SU-DHL-6 (cell line): ENCODE measurements around the gene SMKR1.
"Not testable (repeated sequence)": the region's sequence is repeated elsewhere in the genome, so short reads cannot be mapped to it uniquely, and the experiment has no call there.

Source experiments
- H2AFZ ChIP-seq: fragments of 200-600 bp; sonication (generic); 2 replicates; pipeline ENCODE4 v1.6.1; 2014; ENCODE audit warnings: low read depth, mild to moderate bottlenecking, moderate library complexity, mixed read lengths, antibody characterized with exemption, low read length; ENCODE audit not compliant: severe bottlenecking
- H3F3A ChIP-seq: fragments of 200-600 bp; shearing (Covaris generic); 2 replicates; pipeline ENCODE4 v1.6.0; 2016; ENCODE audit warnings: antibody characterized with exemption, mild to moderate bottlenecking; ENCODE audit not compliant: insufficient read depth
- H3K27ac ChIP-seq: fragments of 200-600 bp; sonication (generic); 2 replicates; pipeline ENCODE4 v1.5.1; 2016; ENCODE audit warnings: low read depth, mild to moderate bottlenecking, low read length, moderate library complexity, mixed read lengths
- H3K27me3 ChIP-seq: fragments of 200-600 bp; sonication (generic), shearing (Covaris generic); 2 replicates; pipeline ENCODE4 v1.6.0; 2014; ENCODE audit warnings: mild to moderate bottlenecking, low read length
- H3K36me3 ChIP-seq: fragments of 200-600 bp; sonication (generic); 2 replicates; pipeline ENCODE4 v1.6.1; 2014; ENCODE audit warnings: mild to moderate bottlenecking, low read length, mixed read lengths
- H3K4me2 ChIP-seq: fragments of 300-600, 200-600 bp; shearing (Covaris generic), sonication (generic); 2 replicates; pipeline ENCODE4 v1.6.0; 2014; ENCODE audit warnings: low read length, low read depth, mild to moderate bottlenecking; ENCODE audit not compliant: poor library complexity, severe bottlenecking
- H3K4me3 ChIP-seq: fragments of 200-600 bp; sonication (generic); 2 replicates; pipeline ENCODE4 v1.5.1; 2014; ENCODE audit warnings: antibody characterized with exemption, low read length, mild to moderate bottlenecking, mixed read lengths; ENCODE audit not compliant: insufficient read depth, poor library complexity, severe bottlenecking
- H3K79me2 ChIP-seq: fragments of 200-600 bp; sonication (generic); 2 replicates; pipeline ENCODE4 v1.6.1; 2014; ENCODE audit warnings: mild to moderate bottlenecking, low read length, moderate library complexity; ENCODE audit not compliant: insufficient read depth
- H3K9ac ChIP-seq: fragments of 200-600 bp; sonication (generic); 2 replicates; pipeline ENCODE4 v1.7.0; 2014; ENCODE audit warnings: mild to moderate bottlenecking, low read length
- H3K9me2 ChIP-seq: fragments of 200-600 bp; sonication (generic); replicated peaks from 2 replicates; pipeline ENCODE4 v1.6.1; 2014; ENCODE audit warnings: low read length; ENCODE audit not compliant: insufficient read depth
- H3K9me3 ChIP-seq: fragments of 200-600 bp; sonication (generic); 2 replicates; pipeline ENCODE4 v1.6.1; 2014; ENCODE audit warnings: low read length, mixed read lengths; ENCODE audit not compliant: insufficient read depth
- H4K20me1 ChIP-seq: fragments of 200-600 bp; sonication (generic); 2 replicates; pipeline ENCODE4 v1.6.1; 2014; ENCODE audit warnings: low read depth, mild to moderate bottlenecking, antibody characterized with exemption, low read length, moderate library complexity, mixed read lengths
- CTCF ChIP-seq: fragments of 200-600 bp; sonication (generic); IDR thresholded peaks from one replicate; pipeline ENCODE4 v1.5.1; 2017; ENCODE audit warnings: antibody characterized with exemption, mild to moderate bottlenecking, low read length, moderate library complexity; ENCODE audit not compliant: insufficient read depth, poor library complexity, severe bottlenecking
- EZH2phosphoT487 ChIP-seq: fragments of 200-600 bp; sonication (generic), shearing (Covaris generic); conservative IDR thresholded peaks from 2 replicates; pipeline ENCODE4 v1.6.1; 2018; ENCODE audit warnings: mild to moderate bottlenecking, antibody characterized with exemption, low read length, moderate library complexity, mixed read lengths

The SMKR1 gene

GRCh38 chr7:129469930-129470329, 32.4 kb upstream of the SMKR1 start:
- H3K27ac ChIP-seq = no peak overlapping the region
- H4K20me1 ChIP-seq = no peaks in the 10 kb centered on the region
- no peak overlapping the region for H3K9ac ChIP-seq
- no peak for TF ChIP-seq EZH2phosphoT487
- TF ChIP-seq CTCF = no peak
- H3F3A ChIP-seq = no peaks in the 10 kb centered on the region
- no peak overlapping the region for H2AFZ ChIP-seq
- no peak overlapping the region for H3K4me2 ChIP-seq
- no peaks in the 10 kb centered on the region for H3K79me2 ChIP-seq
- H3K9me2 ChIP-seq = no peaks in the 10 kb centered on the region
- no peak overlapping the region for H3K4me3 ChIP-seq
- H3K27me3 ChIP-seq = no peaks in the 10 kb centered on the region
- no peaks in the 10 kb centered on the region for H3K9me3 ChIP-seq
- H3K36me3 ChIP-seq = no peaks in the 10 kb centered on the region

GRCh38 chr7:129470411-129470810, 31.9 kb upstream of the SMKR1 start:
- Histone ChIP-seq H3K79me2 (no peaks in the 10 kb centered on the region), H4K20me1 (no peaks in the 10 kb centered on the region), H3K27me3 (no peaks in the 10 kb centered on the region), H3K4me2 (no peak overlapping the region), H2AFZ (no peak overlapping the region), H3K9me3 (no peaks in the 10 kb centered on the region), H3K36me3 (no peaks in the 10 kb centered on the region), H3K9me2 (no peaks in the 10 kb centered on the region), H3K9ac (no peak overlapping the region), H3F3A (no peaks in the 10 kb centered on the region), H3K27ac (no peak overlapping the region), H3K4me3 (no peak overlapping the region)
- no peak for TF ChIP-seq EZH2phosphoT487

GRCh38 chr7:129471402-129471827, 30.9 kb upstream of the SMKR1 start:
- H3K79me2 ChIP-seq = no peaks in the 10 kb centered on the region
- no peaks in the 10 kb centered on the region for H4K20me1 ChIP-seq
- H3K4me3 ChIP-seq = no peak overlapping the region
- no peak for TF ChIP-seq CTCF
- no peak for TF ChIP-seq EZH2phosphoT487
- H3K9ac ChIP-seq = no peak overlapping the region
- no peak overlapping the region for H2AFZ ChIP-seq
- H3F3A ChIP-seq = no peaks in the 10 kb centered on the region
- no peaks in the 10 kb centered on the region for H3K9me3 ChIP-seq
- H3K4me2 ChIP-seq = no peak overlapping the region
- H3K36me3 ChIP-seq = no peaks in the 10 kb centered on the region
- H3K9me2 ChIP-seq = no peaks in the 10 kb centered on the region
- no peaks in the 10 kb centered on the region for H3K27me3 ChIP-seq
- H3K27ac ChIP-seq = no peak overlapping the region

- H3K9ac ChIP-seq = not testable (repeated sequence)
Observed at GRCh38 chr7:129475931-129476330, 26.4 kb upstream of the SMKR1 start.

GRCh38 chr7:129476398-129476797, 25.9 kb upstream of the SMKR1 start:
- not testable (repeated sequence) for H3K27ac ChIP-seq, H3F3A ChIP-seq, H3K9ac ChIP-seq

More at GRCh38 chr7:129475931-129476330, 26.4 kb upstream of the SMKR1 start:
- not testable (repeated sequence) for H2AFZ ChIP-seq, H3K9me3 ChIP-seq, H4K20me1 ChIP-seq, H3K79me2 ChIP-seq, H3F3A ChIP-seq, H3K4me3 ChIP-seq, H3K9me2 ChIP-seq, H3K4me2 ChIP-seq, H3K27ac ChIP-seq, H3K36me3 ChIP-seq, H3K27me3 ChIP-seq

More at GRCh38 chr7:129476398-129476797, 25.9 kb upstream of the SMKR1 start:
- H3K27me3 ChIP-seq, H3K79me2 ChIP-seq, H3K4me3 ChIP-seq, H3K4me2 ChIP-seq, H3K9me2 ChIP-seq, H3K36me3 ChIP-seq, H2AFZ ChIP-seq, H4K20me1 ChIP-seq, H3K9me3 ChIP-seq: not testable (repeated sequence)
